Liver (tissue), 3 donors: ENCODE measurements around the gene SLC30A3.

ENCODE experiments used
- ATF3 ChIP-seq: IDR thresholded peaks from 2 replicates; pipeline ENCODE4 v1.6.1; 2016; ENCODE audit warnings: antibody characterized with exemption
- CTCF ChIP-seq: fragments of 150-350 bp; IDR thresholded peaks from 2 replicates; pipeline ENCODE4 v1.5.1; 2017; ENCODE audit warnings: improper control_type of control experiment, low read depth, low read length; ENCODE audit not compliant: missing input control
- EGR1 ChIP-seq, 2 donors: IDR thresholded peaks; 2 replicates each; pipeline ENCODE4 v1.6.1; 2016 to 2018; ENCODE audit warnings: antibody characterized with exemption in 2 of 2, low read depth in 2 of 2
- GABPA ChIP-seq, 2 donors: IDR thresholded peaks in 1 of 2; conservative IDR thresholded peaks in 1 of 2; 2 replicates each; pipeline ENCODE4 v1.6.1; 2016; ENCODE audit warnings: antibody characterized with exemption in 2 of 2, mild to moderate bottlenecking in 1 of 2, moderate library complexity in 1 of 2
- HNF4G ChIP-seq: IDR thresholded peaks from 2 replicates; pipeline ENCODE4 v1.6.1; 2016; ENCODE audit warnings: antibody characterized with exemption
- RAD21 ChIP-seq, 2 donors: IDR thresholded peaks; 2 replicates each; pipeline ENCODE4 v1.6.1; 2016; ENCODE audit warnings: antibody characterized with exemption in 2 of 2, mild to moderate bottlenecking in 2 of 2
- SP1 ChIP-seq: IDR thresholded peaks from 2 replicates; pipeline ENCODE4 v1.6.1; 2018; ENCODE audit warnings: antibody characterized with exemption, mild to moderate bottlenecking
- TAF1 ChIP-seq: conservative IDR thresholded peaks from 2 replicates; pipeline ENCODE4 v1.6.1; 2016; ENCODE audit warnings: antibody characterized with exemption, mild to moderate bottlenecking
- YY1 ChIP-seq: IDR thresholded peaks from 2 replicates; pipeline ENCODE4 v1.6.1; 2016; ENCODE audit warnings: antibody characterized with exemption, mild to moderate bottlenecking
- TF ChIP-seq, protein P1 (sequence below): IDR thresholded peaks from 2 replicates; pipeline ENCODE4 v1.6.1; 2016; ENCODE audit warnings: antibody characterized with exemption
- TF ChIP-seq, protein P2 (sequence below): IDR thresholded peaks from 2 replicates; pipeline ENCODE4 v1.6.1; 2016; ENCODE audit warnings: antibody characterized with exemption, mild to moderate bottlenecking
- TF ChIP-seq, protein P3 (sequence below): IDR thresholded peaks from 2 replicates; pipeline ENCODE4 v1.6.1; 2016; ENCODE audit warnings: antibody characterized with exemption
- donor health status: healthy.
- donor health status: healthy.

DNA sequence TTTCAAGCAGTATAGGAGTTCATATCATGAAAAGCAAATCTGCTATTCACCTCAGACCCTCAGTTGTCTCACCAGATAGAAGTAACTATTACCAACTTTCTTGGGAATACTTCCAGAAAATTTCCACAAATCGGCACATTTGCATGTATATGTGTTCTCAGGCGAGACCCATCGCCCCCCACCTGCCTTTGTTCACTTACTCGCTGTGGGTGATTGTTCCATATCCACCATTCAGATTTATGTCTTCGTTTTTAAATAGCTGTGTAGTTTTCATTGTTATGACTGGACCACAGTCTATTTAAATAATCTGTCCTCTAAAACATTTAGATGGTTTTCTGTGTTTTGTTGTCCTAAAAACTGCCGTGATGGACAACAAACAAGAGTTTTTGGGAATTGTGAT lies 22.6 kb upstream of the SLC30A3 start:
- TF ChIP-seq ATF3 (no peak), RAD21 (IDR thresholded peaks at IDR 0.05) (no peak), CTCF (no peak), EGR1 (IDR thresholded peaks at IDR 0.05; ENCODE audit: low read depth in 2 of 2) (no peak), HNF4G (no peak), TAF1 (no peak), SP1 (no peak), YY1 (no peak), GABPA (IDR thresholded peaks at IDR 0.05 in 1 of 2, conservative IDR thresholded peaks at IDR 0.05 in 1 of 2) (no peak)
- TF ChIP-seq, protein P1, sequence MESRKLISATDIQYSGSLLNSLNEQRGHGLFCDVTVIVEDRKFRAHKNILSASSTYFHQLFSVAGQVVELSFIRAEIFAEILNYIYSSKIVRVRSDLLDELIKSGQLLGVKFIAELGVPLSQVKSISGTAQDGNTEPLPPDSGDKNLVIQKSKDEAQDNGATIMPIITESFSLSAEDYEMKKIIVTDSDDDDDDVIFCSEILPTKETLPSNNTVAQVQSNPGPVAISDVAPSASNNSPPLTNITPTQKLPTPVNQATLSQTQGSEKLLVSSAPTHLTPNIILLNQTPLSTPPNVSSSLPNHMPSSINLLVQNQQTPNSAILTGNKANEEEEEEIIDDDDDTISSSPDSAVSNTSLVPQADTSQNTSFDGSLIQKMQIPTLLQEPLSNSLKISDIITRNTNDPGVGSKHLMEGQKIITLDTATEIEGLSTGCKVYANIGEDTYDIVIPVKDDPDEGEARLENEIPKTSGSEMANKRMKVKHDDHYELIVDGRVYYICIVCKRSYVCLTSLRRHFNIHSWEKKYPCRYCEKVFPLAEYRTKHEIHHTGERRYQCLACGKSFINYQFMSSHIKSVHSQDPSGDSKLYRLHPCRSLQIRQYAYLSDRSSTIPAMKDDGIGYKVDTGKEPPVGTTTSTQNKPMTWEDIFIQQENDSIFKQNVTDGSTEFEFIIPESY, result no peak
- TF ChIP-seq, protein P2, sequence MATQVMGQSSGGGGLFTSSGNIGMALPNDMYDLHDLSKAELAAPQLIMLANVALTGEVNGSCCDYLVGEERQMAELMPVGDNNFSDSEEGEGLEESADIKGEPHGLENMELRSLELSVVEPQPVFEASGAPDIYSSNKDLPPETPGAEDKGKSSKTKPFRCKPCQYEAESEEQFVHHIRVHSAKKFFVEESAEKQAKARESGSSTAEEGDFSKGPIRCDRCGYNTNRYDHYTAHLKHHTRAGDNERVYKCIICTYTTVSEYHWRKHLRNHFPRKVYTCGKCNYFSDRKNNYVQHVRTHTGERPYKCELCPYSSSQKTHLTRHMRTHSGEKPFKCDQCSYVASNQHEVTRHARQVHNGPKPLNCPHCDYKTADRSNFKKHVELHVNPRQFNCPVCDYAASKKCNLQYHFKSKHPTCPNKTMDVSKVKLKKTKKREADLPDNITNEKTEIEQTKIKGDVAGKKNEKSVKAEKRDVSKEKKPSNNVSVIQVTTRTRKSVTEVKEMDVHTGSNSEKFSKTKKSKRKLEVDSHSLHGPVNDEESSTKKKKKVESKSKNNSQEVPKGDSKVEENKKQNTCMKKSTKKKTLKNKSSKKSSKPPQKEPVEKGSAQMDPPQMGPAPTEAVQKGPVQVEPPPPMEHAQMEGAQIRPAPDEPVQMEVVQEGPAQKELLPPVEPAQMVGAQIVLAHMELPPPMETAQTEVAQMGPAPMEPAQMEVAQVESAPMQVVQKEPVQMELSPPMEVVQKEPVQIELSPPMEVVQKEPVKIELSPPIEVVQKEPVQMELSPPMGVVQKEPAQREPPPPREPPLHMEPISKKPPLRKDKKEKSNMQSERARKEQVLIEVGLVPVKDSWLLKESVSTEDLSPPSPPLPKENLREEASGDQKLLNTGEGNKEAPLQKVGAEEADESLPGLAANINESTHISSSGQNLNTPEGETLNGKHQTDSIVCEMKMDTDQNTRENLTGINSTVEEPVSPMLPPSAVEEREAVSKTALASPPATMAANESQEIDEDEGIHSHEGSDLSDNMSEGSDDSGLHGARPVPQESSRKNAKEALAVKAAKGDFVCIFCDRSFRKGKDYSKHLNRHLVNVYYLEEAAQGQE, result no peak
- TF ChIP-seq, protein P3, sequence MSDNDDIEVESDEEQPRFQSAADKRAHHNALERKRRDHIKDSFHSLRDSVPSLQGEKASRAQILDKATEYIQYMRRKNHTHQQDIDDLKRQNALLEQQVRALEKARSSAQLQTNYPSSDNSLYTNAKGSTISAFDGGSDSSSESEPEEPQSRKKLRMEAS, result no peak
